RKO (cell line): ENCODE data around the gene FSIP1.
A peak's percentile ranks its signal among the peaks of the same experiment; 100 is the strongest.

ENCODE experiments used
- DNase-seq: peaks from one replicate; pipeline ENCODE4 v3.0.0-alpha.2; 2016; ENCODE audit warnings: low spot score

The FSIP1 gene

GRCh38 chr15:39582286-39582976 is 200.2 kb downstream of the FSIP1 start:
- no peak for DNase-seq

- no peak for DNase-seq
These were observed 200.8 kb downstream of the FSIP1 start for GRCh38 chr15:39581793-39582285.

DNA sequence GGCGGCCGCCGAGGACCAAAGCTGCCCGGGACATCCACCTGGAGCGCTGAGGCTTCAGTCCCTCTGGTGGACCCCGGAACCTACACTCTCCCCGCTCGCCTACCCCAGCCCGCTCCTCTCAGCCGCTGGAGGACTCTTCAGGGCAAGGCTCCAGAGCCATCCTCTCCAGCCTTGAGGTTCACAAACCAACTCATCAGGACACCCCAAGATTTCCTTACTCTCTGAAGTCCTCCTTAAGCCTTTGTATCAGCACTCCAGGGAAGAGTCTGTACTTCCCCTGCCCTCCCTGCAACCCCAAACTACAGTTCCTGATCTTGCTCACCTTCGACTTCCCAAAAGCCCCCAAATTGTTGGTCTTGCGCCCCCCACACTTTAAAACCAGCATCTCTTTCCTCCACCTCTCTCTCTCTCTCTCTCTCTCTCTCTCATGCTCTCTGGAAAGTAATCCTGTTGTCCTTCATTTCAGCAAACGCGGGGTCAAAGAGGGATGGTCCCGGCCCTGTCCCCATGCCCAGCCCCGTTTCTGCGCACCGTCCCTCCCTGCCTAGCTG is 201.3 kb downstream of the FSIP1 start:
- DNase-seq = no peak

DNA sequence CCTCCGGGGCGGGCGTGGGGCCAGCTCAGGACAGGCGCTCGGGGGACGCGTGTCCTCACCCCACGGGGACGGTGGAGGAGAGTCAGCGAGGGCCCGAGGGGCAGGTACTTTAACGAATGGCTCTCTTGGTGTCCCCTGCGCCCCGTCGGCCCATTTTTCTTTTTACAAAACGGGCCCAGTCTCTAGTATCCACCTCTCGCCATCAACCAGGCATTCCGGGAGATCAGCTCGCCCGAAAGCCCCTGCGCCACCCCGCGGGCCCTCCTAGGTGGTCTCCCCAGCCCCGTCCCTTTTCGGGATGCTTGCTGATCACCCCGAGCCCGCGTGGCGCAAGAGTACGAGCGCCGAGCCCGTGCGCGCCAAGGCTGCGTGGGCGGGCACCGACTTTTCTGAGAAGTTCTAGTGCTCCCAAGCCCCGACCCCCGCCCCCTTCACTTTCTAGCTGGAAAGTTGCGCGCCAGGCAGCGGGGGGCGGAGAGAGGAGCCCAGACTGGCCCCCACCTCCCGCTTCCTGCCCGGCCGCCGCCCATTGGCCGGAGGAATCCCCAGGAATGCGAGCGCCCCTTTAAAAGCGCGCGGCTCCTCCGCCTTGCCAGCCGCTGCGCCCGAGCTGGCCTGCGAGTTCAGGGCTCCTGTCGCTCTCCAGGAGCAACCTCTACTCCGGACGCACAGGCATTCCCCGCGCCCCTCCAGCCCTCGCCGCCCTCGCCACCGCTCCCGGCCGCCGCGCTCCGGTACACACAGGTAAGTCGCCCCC is 202.0 kb downstream of the FSIP1 start, which contains the start of gene THBS1:
THBS1 (plus strand) TSS at position 595 of the 757 bp plus-strand sequence. CDS start 779 bp downstream, outside the sequence.
- DNase-seq = peak; percentile 14

- DNase-seq = peak; percentile 55
These were observed 202.5 kb downstream of the FSIP1 start for GRCh38 chr15:39580117-39580484.

DNA sequence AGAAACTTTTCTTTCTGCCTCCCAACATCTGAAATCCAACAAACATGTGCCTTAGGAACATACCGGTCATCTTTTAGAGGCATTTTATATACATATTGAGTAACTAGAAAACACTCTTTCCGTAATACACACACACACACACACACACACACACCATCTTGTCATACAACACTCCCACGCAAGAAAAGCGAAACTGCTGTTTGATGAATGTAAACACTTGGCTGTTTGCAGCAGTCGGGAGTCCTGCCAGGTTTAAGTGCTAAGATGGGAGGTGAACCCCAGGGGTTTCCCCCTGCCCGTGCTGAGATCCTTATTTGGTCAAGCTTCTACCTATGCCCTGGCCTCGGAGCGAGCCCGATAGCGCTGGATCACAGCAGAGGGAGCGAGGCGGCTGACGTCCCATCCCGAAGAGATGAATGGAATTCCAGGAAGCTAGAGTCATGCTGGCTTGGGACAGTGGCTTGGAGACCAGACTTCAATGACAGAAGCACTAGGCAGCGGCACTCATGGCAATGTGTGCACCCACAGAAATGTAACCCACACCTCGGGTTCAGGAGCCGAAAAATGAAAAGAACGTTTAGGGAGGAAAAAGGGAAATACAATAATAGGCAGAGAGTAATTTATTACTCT is 203.0 kb downstream of the FSIP1 start:
- DNase-seq = peak; percentile 53

GRCh38 chr15:39578851-39579486 is 203.7 kb downstream of the FSIP1 start:
- DNase-seq = no peak

DNA sequence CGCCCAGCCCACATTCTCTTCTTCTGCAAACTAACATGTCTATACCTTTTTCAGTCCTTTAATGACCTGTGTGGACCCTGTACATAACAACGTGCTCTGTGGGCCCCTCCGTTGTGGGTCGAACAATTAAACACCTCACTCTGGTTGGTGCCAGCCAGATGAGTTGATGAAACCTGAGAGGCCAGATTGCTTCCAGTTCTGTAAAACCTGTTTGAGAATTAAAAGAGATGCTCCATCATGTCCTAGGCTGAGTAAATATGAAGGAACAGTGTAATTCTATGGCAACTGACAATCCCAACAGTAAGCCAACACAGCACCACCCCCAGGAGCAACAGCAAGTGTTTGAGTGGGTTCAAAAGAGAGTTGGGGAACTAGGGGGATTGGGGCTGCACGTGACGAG is 207.5 kb downstream of the FSIP1 start:
- DNase-seq = no peak

DNA sequence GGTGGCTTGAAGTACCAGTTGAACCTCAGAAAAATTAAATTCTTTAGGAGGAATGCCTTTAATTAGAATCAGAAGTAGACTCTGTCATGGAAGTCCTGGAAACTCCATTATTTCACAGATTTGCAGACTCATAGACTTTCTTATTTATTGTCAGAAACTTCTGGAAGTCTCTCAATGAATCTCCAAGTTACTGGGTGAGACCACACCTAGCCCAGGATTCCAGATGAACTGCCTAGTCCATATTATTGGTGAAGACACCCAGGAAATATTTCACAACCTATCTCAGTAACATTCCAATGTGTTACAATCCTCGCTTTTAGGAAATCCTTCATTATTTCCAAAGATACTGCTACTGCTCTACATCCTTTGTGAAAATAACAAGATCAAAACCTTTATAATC is 208.2 kb downstream of the FSIP1 start:
- no peak for DNase-seq

DNA sequence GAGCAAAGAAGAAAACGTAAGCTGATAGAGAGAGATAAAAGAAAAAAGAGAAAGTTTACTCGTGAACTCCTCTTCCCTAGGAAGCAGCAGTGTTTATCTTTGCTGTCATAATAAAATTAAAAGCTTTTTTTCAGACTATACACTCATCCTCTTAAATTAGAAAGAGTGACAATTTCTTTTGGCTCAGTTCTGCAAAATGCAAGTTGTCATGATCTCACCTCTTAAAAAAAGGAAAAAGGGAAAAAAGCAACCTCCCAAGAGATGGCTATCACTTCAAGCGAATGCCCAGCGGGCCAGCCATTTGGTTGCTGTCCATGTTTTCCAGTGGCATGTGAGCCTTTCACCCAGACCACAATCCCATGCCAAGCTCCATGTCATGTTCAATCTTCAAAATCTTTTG is 208.8 kb downstream of the FSIP1 start:
- DNase-seq = no peak

GRCh38 chr15:39573287-39573686 is 209.4 kb downstream of the FSIP1 start:
- DNase-seq = no peak

- DNase-seq = no peak
These were observed 216.8 kb downstream of the FSIP1 start for GRCh38 chr15:39565851-39566250.

- no peak for DNase-seq
These were observed 217.5 kb downstream of the FSIP1 start for GRCh38 chr15:39564972-39565665.

DNA sequence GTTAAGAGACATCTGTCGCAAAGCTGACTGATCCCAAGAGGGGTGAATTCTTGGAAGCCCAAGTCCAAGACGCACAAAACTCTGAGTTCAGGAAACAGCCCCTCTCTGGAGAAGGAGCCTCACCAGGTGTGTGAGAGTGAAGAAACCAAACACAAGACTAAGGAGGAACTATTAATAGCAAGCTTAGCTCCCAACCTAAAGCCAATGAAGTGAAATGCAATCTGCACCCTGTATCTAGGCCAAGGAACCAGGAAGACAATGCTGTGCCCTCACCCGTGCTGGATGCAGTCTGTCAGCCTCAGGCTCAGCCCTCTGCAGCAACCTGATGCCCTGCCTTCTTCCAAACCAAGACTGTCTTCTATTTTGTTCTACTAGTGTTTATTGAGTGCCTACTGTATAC is 224.2 kb downstream of the FSIP1 start:
- no peak for DNase-seq

DNA sequence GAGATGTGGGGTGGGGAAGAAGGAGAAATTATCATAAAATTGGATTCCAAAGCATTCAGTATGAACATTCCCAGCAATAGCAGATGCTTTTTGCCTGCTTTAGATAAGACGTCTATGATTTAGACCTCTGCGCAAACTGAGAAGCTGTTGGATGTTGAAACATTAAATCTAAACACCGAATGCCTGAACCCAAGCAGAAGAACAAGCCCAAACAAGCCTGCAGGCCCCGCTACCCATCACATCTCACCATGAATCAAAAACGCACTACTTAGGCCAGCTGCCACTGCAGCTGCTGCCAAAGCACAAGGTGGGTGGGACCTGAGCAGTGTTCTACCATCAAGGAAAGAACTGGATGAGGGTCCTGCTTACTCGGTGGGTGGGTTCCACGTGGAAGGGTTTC is 226.2 kb downstream of the FSIP1 start:
- no peak for DNase-seq

GRCh38 chr15:39555885-39556284 is 226.8 kb downstream of the FSIP1 start:
- no peak for DNase-seq

DNA sequence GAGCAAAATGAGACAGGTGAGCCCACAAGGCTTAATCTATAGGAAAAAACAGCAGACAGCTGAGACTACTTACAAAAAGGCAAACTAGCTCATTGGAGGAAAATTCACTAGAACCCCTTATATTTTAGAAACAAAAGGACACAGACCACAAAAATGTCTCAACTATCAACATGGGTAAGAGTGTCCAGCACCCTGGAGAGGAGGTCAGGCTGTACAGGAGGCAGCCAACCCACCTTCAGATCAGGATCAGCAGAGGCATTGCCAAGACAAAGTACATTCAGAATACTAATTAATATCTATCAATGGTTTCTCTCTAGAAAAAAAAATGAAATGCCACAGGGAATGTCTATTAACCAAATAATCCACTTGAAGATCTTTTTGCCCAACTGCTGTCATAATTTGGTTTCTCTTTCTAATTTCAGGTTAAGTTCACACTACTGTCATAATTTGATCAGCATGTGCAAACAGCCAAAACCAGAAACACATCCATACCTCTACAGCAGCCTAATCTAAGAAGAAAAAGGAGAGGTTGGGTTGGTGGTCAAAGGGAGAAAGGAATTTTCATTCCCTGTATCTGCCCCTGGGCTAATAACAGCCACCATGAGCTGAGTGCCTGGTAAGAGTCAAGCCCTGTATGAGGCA is 227.8 kb downstream of the FSIP1 start:
- no peak for DNase-seq

DNA sequence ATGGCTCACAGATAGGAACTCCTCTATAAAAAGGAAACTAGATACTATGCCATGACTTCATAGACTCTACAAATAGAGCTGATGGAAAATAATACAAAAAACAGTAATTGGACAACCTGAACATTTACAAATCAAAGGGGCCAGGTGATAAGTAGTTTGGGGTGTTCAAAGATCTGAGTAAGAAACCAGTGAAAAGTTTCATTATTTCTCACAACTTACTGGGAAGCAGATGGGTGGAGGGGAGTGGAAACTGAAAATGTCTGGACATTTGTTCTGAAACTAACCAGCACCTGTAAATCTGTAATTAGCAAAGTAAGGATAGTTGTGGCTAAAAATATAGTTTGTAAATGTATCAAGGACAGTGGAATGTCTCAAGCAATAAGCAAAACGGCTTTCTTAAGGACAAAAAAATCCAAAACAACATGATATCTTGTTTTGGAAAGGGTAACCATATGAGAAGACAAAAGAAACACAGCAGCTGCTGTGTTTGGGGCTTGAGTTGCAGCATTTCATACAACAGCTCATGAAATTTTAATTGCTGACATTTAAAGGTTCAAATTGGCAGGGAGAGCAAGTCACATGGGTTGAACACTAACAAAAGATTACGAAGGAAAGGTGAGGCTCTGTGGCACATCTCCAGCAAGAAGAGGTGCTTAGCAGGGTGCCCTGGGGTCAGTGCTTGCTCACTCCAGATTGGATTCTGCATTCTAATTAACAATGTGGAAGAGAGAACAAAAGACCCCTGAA is 228.5 kb downstream of the FSIP1 start:
- DNase-seq = no peak

- no peak for DNase-seq
These were observed 230.1 kb downstream of the FSIP1 start for GRCh38 chr15:39552556-39552955.

DNA sequence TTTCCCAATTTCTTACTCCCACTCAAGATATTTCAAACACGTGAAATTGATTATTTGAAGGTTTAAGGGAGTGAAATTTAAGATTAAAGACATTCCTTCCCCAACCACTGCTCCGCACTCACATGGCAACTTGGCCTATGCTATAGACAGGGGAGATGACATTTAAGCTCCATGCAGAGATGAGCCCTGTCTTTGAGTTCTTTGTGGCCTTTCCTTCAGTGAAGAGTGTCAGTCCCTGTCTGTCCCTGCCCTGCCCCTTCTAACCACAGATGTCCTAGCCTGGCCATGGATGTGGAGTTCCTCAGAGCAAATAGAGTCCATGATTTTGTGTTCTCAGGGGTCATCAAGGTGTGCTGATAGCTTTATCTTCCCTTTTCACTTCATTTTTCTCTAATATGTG is 231.2 kb downstream of the FSIP1 start:
- no peak for DNase-seq
